ENCODE data around the gene SPATA31D4.

DNA sequence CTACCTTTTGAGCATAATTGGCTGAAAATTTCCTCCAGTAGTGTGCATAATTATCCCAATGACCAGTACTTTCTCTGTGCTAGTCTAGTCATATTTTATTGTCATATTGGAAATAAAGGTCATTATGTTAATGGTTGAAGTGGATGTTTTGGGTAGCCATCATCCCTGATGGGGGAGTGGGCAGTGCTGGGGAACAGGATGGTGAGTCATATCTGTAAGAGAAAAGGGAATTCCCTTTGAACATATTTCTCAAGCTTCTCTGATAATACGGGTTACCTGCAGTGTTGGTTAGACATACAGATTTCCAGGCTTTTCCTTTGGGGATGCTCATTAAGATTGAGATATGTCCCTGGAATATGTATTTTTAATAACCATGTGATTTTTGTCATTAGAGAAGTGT, 33.3 kb upstream of the SPATA31D4 start:
- TF ChIP-seq, protein P1, sequence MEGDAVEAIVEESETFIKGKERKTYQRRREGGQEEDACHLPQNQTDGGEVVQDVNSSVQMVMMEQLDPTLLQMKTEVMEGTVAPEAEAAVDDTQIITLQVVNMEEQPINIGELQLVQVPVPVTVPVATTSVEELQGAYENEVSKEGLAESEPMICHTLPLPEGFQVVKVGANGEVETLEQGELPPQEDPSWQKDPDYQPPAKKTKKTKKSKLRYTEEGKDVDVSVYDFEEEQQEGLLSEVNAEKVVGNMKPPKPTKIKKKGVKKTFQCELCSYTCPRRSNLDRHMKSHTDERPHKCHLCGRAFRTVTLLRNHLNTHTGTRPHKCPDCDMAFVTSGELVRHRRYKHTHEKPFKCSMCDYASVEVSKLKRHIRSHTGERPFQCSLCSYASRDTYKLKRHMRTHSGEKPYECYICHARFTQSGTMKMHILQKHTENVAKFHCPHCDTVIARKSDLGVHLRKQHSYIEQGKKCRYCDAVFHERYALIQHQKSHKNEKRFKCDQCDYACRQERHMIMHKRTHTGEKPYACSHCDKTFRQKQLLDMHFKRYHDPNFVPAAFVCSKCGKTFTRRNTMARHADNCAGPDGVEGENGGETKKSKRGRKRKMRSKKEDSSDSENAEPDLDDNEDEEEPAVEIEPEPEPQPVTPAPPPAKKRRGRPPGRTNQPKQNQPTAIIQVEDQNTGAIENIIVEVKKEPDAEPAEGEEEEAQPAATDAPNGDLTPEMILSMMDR (IDR thresholded peaks at IDR 0.05): no peak
- TF ChIP-seq POLR2AphosphoS5 (IDR thresholded peaks at IDR 0.05; ENCODE audit: insufficient read depth in 1 of 2, low read depth in 1 of 2) (no peak), POLR2A (IDR thresholded peaks at IDR 0.05) (no peak)
